GM10847 (cell line): ENCODE data around the gene CPT1C.

Source experiments
- POLR2A ChIP-seq: IDR thresholded peaks from 2 replicates; pipeline ENCODE4 v1.6.1; 2011; ENCODE audit not compliant: insufficient read length; ENCODE audit errors: extremely low read depth

Gene CPT1C

DNA sequence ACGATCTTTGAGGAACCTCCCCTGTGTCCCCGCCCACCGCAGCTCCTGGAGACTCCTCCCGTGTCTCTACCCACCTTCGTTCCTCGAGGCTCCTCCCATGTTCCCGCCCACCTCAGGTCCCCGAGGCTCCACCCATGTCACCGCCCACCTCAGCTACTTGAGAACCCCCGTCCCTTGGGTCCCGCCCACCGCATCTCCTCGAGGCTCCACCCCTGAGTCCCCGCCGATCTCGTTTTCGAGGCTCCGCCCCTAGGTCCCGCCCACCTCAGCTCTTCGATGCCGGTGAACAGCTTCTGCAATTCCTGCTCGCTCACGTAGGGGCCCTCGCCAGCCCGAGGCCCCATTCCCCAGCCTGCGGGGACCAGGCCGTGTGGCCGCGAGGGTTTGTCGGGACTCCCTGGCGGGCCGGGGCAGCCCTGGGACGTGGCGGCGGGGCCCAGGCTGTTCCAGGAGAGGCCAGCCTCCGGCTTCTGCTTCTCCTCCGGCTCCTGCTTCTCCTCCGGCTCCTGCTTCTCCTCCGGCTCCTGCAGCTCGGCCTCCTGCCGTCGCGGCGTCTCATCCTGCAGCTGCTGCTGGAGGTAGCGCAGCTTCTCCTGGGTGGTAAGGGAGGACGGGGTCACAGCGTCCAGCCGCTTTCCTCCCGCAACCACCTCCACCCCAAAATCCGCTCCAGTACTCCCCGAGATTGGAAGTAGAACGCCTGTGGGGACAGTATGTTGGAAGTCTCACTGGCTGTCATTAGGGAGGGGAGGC lies 55.5 kb downstream of the CPT1C start:
- TF ChIP-seq POLR2A: no peak

DNA sequence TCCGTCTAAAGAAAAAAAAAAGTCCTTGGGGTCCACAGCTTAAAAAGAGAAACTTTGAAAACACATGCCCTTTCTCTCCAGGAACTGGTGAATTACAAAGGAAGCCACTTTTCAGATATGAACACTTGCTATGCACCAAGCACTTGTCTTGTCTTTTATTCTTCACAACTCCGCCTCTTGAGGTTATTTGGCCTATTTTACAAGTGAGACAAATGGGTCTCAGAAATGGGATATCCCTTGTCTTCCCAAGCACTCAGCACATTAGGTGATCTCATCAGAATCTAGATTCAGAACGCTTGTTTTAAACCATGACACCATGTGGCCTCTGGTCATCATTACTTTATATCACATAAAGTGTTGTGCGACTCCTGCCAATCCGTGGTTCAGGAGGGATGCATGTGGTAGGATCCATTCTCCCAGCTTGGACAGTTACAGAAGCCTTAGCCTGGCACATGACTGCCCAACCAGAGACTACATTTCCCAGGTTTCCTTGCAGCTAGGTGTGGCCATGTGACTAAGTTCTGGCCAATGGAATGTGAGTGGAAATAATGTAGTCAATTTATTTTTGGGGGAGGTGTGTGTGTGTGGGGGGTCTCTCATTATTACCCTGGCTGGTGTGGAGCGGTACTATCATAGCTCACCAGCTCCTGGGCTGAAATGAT lies 58.3 kb downstream of the CPT1C start:
- TF ChIP-seq POLR2A: no peak

DNA sequence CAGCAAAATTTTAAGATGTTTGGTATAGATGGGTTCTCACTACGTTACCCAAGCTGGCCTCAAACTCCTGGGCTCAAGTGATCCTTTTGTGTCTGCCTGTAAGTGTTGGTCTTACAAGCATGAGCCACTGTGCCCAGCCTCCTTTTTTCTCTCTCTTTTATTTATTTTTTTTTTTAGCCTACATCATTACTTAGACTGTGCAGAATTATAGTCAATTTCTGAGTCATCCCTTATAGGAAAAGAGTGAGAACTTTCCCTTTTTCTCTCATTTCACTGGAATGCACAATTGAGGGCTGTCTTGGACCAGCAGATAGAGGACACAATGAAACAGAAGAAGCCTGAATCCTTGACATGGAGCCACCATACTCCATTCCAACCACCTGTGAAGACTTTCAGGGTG lies 58.9 kb downstream of the CPT1C start:
- no peak for TF ChIP-seq POLR2A

DNA sequence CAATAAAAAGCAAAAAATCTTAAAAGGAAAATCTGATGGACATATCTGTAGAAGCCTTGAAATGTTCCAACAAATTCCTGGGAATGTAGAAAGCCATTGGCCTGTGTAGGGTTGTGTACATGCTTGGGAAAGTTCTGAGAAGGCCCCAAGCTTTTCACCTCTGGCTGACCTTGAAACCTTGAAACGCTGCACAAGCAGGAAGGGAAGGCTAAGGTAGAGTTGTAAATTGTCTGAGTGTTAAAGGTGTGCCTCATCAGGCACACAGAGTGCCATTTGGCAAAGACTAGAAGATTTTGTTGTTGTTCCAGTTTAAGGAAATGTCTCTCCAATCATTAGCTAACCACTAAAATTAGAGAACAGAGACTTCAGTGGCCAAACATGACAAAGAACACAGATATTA lies 61.8 kb downstream of the CPT1C start:
- no peak for TF ChIP-seq POLR2A

DNA sequence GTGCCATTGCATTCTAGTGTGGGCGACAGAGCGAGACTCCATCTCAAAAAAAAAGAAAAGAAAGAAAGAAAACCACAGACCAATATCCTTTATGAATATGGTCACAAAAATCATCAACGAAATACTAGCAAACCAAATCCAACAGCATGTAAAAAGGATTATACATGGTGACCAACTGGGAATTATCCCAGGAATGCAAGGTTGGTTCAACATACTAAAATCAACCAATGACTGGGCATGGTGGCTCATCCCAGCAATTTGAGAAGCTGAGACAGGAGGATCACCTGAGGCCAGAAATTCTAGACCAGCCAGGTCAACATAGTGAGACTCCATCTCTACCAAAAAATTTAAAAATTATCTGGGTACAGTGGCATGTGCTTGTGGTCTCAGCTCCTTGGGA lies 65.0 kb downstream of the CPT1C start:
- no peak for TF ChIP-seq POLR2A

DNA sequence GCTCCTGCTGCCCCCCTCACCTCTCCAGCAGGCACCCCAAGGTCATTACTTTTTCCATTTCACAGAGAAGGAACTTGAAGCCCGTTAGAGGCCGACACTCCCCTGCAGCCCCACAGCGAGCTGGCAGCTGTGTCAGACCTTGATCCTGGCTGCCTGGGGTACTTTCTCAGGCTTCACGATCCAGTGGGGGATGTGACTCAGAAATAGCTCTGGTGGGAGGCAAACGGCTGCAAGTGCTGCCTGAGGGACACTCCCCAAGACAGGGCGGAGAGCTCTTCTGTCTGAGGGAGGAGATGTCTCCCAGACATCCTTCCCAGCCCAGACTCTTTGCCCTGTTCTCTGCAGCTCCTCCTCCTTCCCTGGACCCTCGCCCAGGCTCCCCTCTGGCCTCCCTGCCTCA lies 67.4 kb downstream of the CPT1C start:
- TF ChIP-seq POLR2A: no peak

DNA sequence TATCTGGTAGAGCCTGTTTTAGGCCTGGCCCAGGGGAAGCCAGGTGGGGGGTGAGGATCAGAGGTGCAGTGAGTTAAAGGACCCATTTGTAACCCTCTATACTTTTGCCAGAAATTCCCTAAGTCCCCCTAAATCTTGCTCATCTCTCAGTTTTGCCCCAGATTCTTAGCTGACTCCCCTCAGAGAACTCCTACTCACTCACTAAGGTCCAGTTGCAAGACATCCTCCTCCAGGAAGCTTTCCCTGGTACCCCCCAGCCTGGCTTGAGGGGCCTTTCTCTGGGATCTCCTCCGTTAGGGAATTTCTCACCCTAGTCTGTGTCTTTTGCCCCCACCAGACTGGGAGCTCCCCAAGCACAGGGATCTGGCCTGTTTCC lies 70.3 kb downstream of the CPT1C start:
- no peak for TF ChIP-seq POLR2A

DNA sequence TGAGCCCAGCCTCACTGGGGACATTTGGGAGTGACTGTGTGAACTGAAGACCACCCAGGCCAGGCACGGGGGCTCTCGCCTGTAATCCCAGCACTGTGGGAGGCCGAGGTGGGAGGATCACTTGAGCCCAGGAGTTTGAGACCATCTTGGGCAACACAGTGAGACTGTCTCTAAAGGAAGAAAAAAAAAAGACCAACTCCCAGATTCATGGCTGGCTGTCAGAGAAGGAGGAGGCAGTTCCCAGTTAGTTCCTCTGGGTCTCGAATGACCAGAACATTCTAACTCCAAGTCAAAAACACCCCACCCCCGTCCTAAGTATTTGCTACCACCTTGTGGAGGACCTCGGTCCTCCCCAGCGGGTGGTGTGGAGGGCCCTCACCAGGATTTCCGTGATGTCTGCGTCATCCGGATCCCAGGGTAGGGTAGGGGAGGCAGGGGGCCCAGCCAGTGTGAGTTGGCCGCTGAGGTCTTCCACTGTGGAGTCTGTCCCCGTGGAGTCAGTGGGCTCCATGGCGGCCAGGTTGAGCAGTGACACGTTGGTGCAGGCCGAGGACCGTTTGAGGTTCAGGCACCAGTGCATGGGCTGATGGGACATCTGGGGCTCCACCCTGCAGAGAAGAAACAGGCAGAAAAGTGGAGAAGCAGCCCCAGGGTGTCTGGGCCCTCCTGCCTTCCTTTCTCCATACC lies 70.9 kb downstream of the CPT1C start:
- TF ChIP-seq POLR2A: no peak

DNA sequence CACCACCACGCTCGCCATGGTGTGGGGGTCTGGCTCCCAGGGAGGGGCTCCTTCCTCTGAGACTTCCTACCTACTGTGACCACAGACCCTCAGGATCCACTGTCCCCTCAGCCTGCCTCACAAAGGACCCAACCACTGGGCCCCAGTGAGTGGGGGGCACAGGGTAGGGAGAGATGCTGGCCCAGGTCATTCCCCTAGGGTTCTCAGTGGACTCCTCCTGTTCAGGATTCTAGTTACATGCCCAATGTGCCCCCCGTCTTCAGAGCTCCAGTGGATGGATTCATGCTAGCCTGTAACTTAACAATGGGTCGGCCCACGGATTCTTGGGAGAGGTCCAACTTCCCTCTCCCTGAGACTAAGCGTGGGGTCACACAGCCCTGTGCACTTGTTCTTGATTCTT lies 72.3 kb downstream of the CPT1C start, which contains the start of gene TSKS:
TSS of gene TSKS (minus strand) at position 77 of the 400 bp plus-strand sequence. CDS start at position 18, 59 bp downstream.
- TF ChIP-seq POLR2A: no peak
